Esophagus squamous epithelium (tissue), 4 donors: ENCODE measurements around the gene RNASE7.

Source experiments
- POLR2A ChIP-seq, 4 donors: fragments of 450-650 bp; IDR thresholded peaks; one replicate each; pipeline ENCODE4 v1.6.1; 2017; ENCODE audit warnings: antibody characterized with exemption in 4 of 4, mild to moderate bottlenecking in 4 of 4, moderate library complexity in 3 of 4
- TF ChIP-seq, protein P1 (sequence below), 6 experiments: fragments of 450-650 bp in 4 of 6; fragments of 200-600 bp in 2 of 6; sonication (generic) in 2 of 6; IDR thresholded peaks; one replicate each; pipeline ENCODE4 v1.5.1; 2016 to 2019; ENCODE audit warnings: antibody characterized with exemption in 6 of 6, mild to moderate bottlenecking in 4 of 6, moderate library complexity in 4 of 6

- TF ChIP-seq, protein P1, sequence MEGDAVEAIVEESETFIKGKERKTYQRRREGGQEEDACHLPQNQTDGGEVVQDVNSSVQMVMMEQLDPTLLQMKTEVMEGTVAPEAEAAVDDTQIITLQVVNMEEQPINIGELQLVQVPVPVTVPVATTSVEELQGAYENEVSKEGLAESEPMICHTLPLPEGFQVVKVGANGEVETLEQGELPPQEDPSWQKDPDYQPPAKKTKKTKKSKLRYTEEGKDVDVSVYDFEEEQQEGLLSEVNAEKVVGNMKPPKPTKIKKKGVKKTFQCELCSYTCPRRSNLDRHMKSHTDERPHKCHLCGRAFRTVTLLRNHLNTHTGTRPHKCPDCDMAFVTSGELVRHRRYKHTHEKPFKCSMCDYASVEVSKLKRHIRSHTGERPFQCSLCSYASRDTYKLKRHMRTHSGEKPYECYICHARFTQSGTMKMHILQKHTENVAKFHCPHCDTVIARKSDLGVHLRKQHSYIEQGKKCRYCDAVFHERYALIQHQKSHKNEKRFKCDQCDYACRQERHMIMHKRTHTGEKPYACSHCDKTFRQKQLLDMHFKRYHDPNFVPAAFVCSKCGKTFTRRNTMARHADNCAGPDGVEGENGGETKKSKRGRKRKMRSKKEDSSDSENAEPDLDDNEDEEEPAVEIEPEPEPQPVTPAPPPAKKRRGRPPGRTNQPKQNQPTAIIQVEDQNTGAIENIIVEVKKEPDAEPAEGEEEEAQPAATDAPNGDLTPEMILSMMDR (IDR thresholded peaks at IDR 0.05), result no peak
- no peak for TF ChIP-seq POLR2A (IDR thresholded peaks at IDR 0.05)
These were observed 47.1 kb downstream of the RNASE7 start for GRCh38 chr14:21089271-21089670.
